ENCODE data around the gene RALGAPA2. TPM values are rescaled to one million over a fixed set of nuclear protein-coding genes. Genes with fewer than 3 reads are reported as not detected.

RALGAPA2 gene
- total and polyA plus RNA-seq, 2 donors (not counting 1 experiment from before 2014, with no cell fraction given): 1.2 to 7.6 TPM

DNA sequence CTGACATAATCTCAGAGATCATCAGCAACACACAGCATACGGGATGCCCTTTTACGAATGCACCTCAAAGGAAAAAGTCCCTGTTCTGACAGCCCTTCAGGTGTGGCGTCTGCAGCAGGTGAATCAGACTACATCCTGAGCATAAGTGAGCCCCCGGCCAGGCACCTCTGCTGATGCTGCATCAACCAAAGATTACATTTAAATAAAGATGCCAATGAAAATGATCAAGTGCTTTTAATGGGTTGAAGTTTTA lies 285.9 kb downstream of the RALGAPA2 start:
- Histone ChIP-seq H3K27ac (ENCODE audit: insufficient read depth, low read length) (no peak overlapping the region), H3K4me2 (ENCODE audit: extremely low read depth, insufficient read depth, low read length) (no peak overlapping the region), H3K4me3 (replicated peaks in 1 of 4; ENCODE audit: control extremely low read depth in 1 of 4, insufficient read depth in 1 of 4, low read depth in 3 of 4, low read length in 4 of 4) (no peak overlapping the region), H4K20me1 (ENCODE audit: control insufficient read depth, extremely low read depth, insufficient read depth, low read length) (no peaks in the 10 kb centered on the region), H3K79me2 (ENCODE audit: control insufficient read depth, insufficient read depth, low read length) (no peaks in the 10 kb centered on the region), H3K27me3 (ENCODE audit: control insufficient read depth, insufficient read depth, low read length) (no peaks in the 10 kb centered on the region), H3K9ac (ENCODE audit: insufficient read depth, low read length) (no peak overlapping the region), H2AFZ (ENCODE audit: low read length) (no peak overlapping the region), H3K4me1 (ENCODE audit: control insufficient read depth, extremely low read depth, insufficient read depth, low read length) (no peaks in the 10 kb centered on the region), H3K36me3 (ENCODE audit: control insufficient read depth, insufficient read depth, low read length) (no peaks in the 10 kb centered on the region), H3K9me3 (ENCODE audit: control insufficient read depth, insufficient read depth, low read depth, low read length) (no peaks in the 10 kb centered on the region)
- DNase-seq (ENCODE audit: low read depth in 2 of 2): no peak
- TF ChIP-seq EZH2 (IDR thresholded peaks at IDR 0.05; ENCODE audit: low read length, missing control alignments): no peak
- no peak for TF ChIP-seq CTCF (conservative IDR thresholded peaks at IDR 0.05 in 1 of 2, IDR thresholded peaks at IDR 0.05 in 1 of 2; ENCODE audit: low read depth in 1 of 2, low read length in 2 of 2)

GRCh38 chr20:20425823-20426654 lies 286.4 kb downstream of the RALGAPA2 start:
- Histone ChIP-seq H3K4me2 (ENCODE audit: extremely low read depth, insufficient read depth, low read length) (no peak overlapping the region), H3K9me3 (ENCODE audit: control insufficient read depth, insufficient read depth, low read depth, low read length) (no peaks in the 10 kb centered on the region), H3K4me3 (replicated peaks in 1 of 4; ENCODE audit: control extremely low read depth in 1 of 4, insufficient read depth in 1 of 4, low read depth in 3 of 4, low read length in 4 of 4) (no peak overlapping the region), H3K27me3 (ENCODE audit: control insufficient read depth, insufficient read depth, low read length) (no peaks in the 10 kb centered on the region), H3K79me2 (ENCODE audit: control insufficient read depth, insufficient read depth, low read length) (no peaks in the 10 kb centered on the region), H4K20me1 (ENCODE audit: control insufficient read depth, extremely low read depth, insufficient read depth, low read length) (no peaks in the 10 kb centered on the region), H3K4me1 (ENCODE audit: control insufficient read depth, extremely low read depth, insufficient read depth, low read length) (no peaks in the 10 kb centered on the region), H3K27ac (ENCODE audit: insufficient read depth, low read length) (no peak overlapping the region), H2AFZ (ENCODE audit: low read length) (no peak overlapping the region), H3K36me3 (ENCODE audit: control insufficient read depth, insufficient read depth, low read length) (no peaks in the 10 kb centered on the region), H3K9ac (ENCODE audit: insufficient read depth, low read length) (no peak overlapping the region)
- no peak for TF ChIP-seq CTCF (conservative IDR thresholded peaks at IDR 0.05 in 1 of 2, IDR thresholded peaks at IDR 0.05 in 1 of 2; ENCODE audit: low read depth in 1 of 2, low read length in 2 of 2)
- no peak for TF ChIP-seq EZH2 (IDR thresholded peaks at IDR 0.05; ENCODE audit: low read length, missing control alignments)
- DNase-seq (ENCODE audit: low read depth in 2 of 2): no peak

- Histone ChIP-seq H3K4me1 (ENCODE audit: control insufficient read depth, extremely low read depth, insufficient read depth, low read length) (no peaks in the 10 kb centered on the region), H3K9me3 (ENCODE audit: control insufficient read depth, insufficient read depth, low read depth, low read length) (no peaks in the 10 kb centered on the region), H3K27ac (ENCODE audit: insufficient read depth, low read length) (no peak overlapping the region), H3K9ac (ENCODE audit: insufficient read depth, low read length) (no peak overlapping the region), H2AFZ (ENCODE audit: low read length) (no peak overlapping the region), H3K4me3 (replicated peaks in 1 of 4; ENCODE audit: control extremely low read depth in 1 of 4, insufficient read depth in 1 of 4, low read depth in 3 of 4, low read length in 4 of 4) (no peak overlapping the region), H3K4me2 (ENCODE audit: extremely low read depth, insufficient read depth, low read length) (no peak overlapping the region), H3K36me3 (ENCODE audit: control insufficient read depth, insufficient read depth, low read length) (no peaks in the 10 kb centered on the region), H3K27me3 (ENCODE audit: control insufficient read depth, insufficient read depth, low read length) (no peaks in the 10 kb centered on the region), H4K20me1 (ENCODE audit: control insufficient read depth, extremely low read depth, insufficient read depth, low read length) (no peaks in the 10 kb centered on the region), H3K79me2 (ENCODE audit: control insufficient read depth, insufficient read depth, low read length) (no peaks in the 10 kb centered on the region)
- TF ChIP-seq CTCF (conservative IDR thresholded peaks at IDR 0.05 in 1 of 2, IDR thresholded peaks at IDR 0.05 in 1 of 2; ENCODE audit: low read depth in 1 of 2, low read length in 2 of 2): no peak
- no peak for TF ChIP-seq EZH2 (IDR thresholded peaks at IDR 0.05; ENCODE audit: low read length, missing control alignments)
- DNase-seq (ENCODE audit: low read depth in 2 of 2): no peak
Measured at GRCh38 chr20:20423117-20423516, 289.3 kb downstream of the RALGAPA2 start.
